ENCODE data around the gene KIAA0753.

Gene KIAA0753

GRCh38 chr17:6654841-6655731 is 14.6 kb upstream of the KIAA0753 start:
- no peak for DNase-seq (ENCODE audit: low read depth in 2 of 2)
- no peak overlapping the region for H3K4me3 ChIP-seq (replicated peaks in 1 of 2; ENCODE audit: low read depth in 2 of 2, low read length in 2 of 2)
- TF ChIP-seq CTCF (IDR thresholded peaks at IDR 0.05; ENCODE audit: low read depth, low read length) = no peak

GRCh38 chr17:6651919-6652452 is 11.5 kb upstream of the KIAA0753 start:
- no peak for TF ChIP-seq CTCF (IDR thresholded peaks at IDR 0.05; ENCODE audit: low read depth, low read length)
- peak overlapping the region; percentile 83 to 98 for H3K4me3 ChIP-seq (replicated peaks in 1 of 2; ENCODE audit: low read depth in 2 of 2, low read length in 2 of 2)
- DNase-seq (ENCODE audit: low read depth in 2 of 2) = peak in 1 of 2 donors; percentile 29

GRCh38 chr17:6651354-6651918 is 10.9 kb upstream of the KIAA0753 start, which contains the start of the genes C17orf100 and MED31:
Gene C17orf100 (plus strand): TSS chr17:6651762. CDS start chr17:6651914, 152 bp downstream.
Gene MED31 (minus strand): TSS chr17:6651605. CDS start chr17:6651528, 77 bp downstream.
- peak within 1 kb of the TSS; percentile 83 to 98 for H3K4me3 ChIP-seq (replicated peaks in 1 of 2; ENCODE audit: low read depth in 2 of 2, low read length in 2 of 2)
- TF ChIP-seq CTCF (IDR thresholded peaks at IDR 0.05; ENCODE audit: low read depth, low read length) = no peak
- DNase-seq (ENCODE audit: low read depth in 2 of 2) = peak; percentile 92 to 93

- no peak overlapping the region for H3K4me3 ChIP-seq (replicated peaks in 1 of 2; ENCODE audit: low read depth in 2 of 2, low read length in 2 of 2)
- peak in 1 of 2 donors; percentile 11 for DNase-seq (ENCODE audit: low read depth in 2 of 2)
- TF ChIP-seq CTCF (IDR thresholded peaks at IDR 0.05; ENCODE audit: low read depth, low read length) = peak; percentile 15
Observed at GRCh38 chr17:6648181-6648580, 7.7 kb upstream of the KIAA0753 start.

- peak in 1 of 2 donors; percentile 81 for DNase-seq (ENCODE audit: low read depth in 2 of 2)
- no peak overlapping the region for H3K4me3 ChIP-seq (replicated peaks in 1 of 2; ENCODE audit: low read depth in 2 of 2, low read length in 2 of 2)
- TF ChIP-seq CTCF (IDR thresholded peaks at IDR 0.05; ENCODE audit: low read depth, low read length) = no peak
Observed at GRCh38 chr17:6643451-6644125, 3.1 kb upstream of the KIAA0753 start.

- no peak overlapping the region for H3K4me3 ChIP-seq (replicated peaks in 1 of 2; ENCODE audit: low read depth in 2 of 2, low read length in 2 of 2)
- no peak for DNase-seq (ENCODE audit: low read depth in 2 of 2)
- TF ChIP-seq CTCF (IDR thresholded peaks at IDR 0.05; ENCODE audit: low read depth, low read length) = no peak
Observed at GRCh38 chr17:6642592-6642991, 2.1 kb upstream of the KIAA0753 start.

Measured in cardiac fibroblast (primary cell).